HCT116 (cell line): Measurements from ENCODE around the gene RPL35. TPM values are rescaled to one million over a fixed set of nuclear protein-coding genes. Genes with fewer than 3 reads are reported as not detected.

Source experiments
- ATAC-seq: fragments of 200-7000 bp; cut with Tn5 transposase; 2 replicates; pipeline ENCODE4 v1.9.1; 2020; ENCODE audit warnings: mild to moderate bottlenecking, moderate library complexity
- BruUV-seq: library from RNA; stranded (reverse); fragments of 400-500 nt; replicated peaks from 2 replicates; lab custom pipeline; 2021; lab: Mats Ljungman, UMichigan
- CTCF ChIA-PET: fragments of 300-600 bp; sonication (Branson Sonifier 250); formaldehyde crosslinking; loops from one replicate; lab custom pipeline; 2021; ENCODE audit warnings: antibody characterized with exemption; lab: Charles Lee
- POLR2A ChIA-PET: fragments of 300-600, 350-600 bp; sonication (Branson Sonifier 250); formaldehyde crosslinking; loops from one replicate; lab custom pipeline; 2021; ENCODE audit warnings: antibody characterized with exemption; lab: Charles Lee
- RAD21 ChIA-PET, 2 experiments: fragments of 300-600 bp; sonication (Branson Sonifier 250); formaldehyde crosslinking; loops; one replicate each; lab custom pipeline; 2023; ENCODE audit warnings: low total read pairs in 2 of 2; ENCODE audit not compliant: uncharacterized antibody in 2 of 2, unreplicated experiment in 2 of 2, low non-redundant PET in 1 of 2; lab: Charles Lee
- DNase-seq: peaks from one replicate; pipeline ENCODE4 v3.0.0-alpha.2; 2010; ENCODE audit warnings: low read depth, low spot score
- H2AFZ ChIP-seq: fragments of 200-600 bp; shearing (Covaris generic), sonication (generic); 2 replicates; pipeline ENCODE4 v1.6.1; 2017; ENCODE audit warnings: low read depth, mixed run types, mixed read lengths, antibody characterized with exemption, low read length; ENCODE audit not compliant: poor library complexity, severe bottlenecking
- H3K27ac ChIP-seq: 2 replicates; pipeline ENCODE4 v1.5.1; 2012; ENCODE audit warnings: low read depth, low read length
- H3K27me3 ChIP-seq: fragments of 200-600 bp; sonication (generic); 2 replicates; pipeline ENCODE4 v1.6.1; 2016; ENCODE audit warnings: mixed run types, low read length, mixed read lengths; ENCODE audit not compliant: insufficient read depth
- H3K36me3 ChIP-seq, 2 experiments: fragments of 200-500 bp in 1 of 2; fragments of 200-600 bp in 1 of 2; sonication (Bioruptor generic) in 1 of 2; sonication (generic) in 1 of 2; 2 replicates each; pipeline versions ENCODE4 v1.5.1 to v1.6.1; 2014 to 2016; ENCODE audit warnings: low read length in 2 of 2, inconsistent platforms in 1 of 2, mixed read lengths in 1 of 2, mixed run types in 1 of 2; ENCODE audit not compliant: insufficient read depth in 2 of 2, control insufficient read depth in 1 of 2
- H3K4me1 ChIP-seq, 2 experiments: fragments of 200-600 bp in 1 of 2; sonication (generic) in 1 of 2; 2 replicates each; pipeline versions ENCODE4 v1.5.1 to v1.6.1; 2012 to 2017; ENCODE audit warnings: low read length in 2 of 2, inconsistent platforms in 1 of 2, mild to moderate bottlenecking in 1 of 2, mixed read lengths in 1 of 2, mixed run types in 1 of 2, moderate library complexity in 1 of 2; ENCODE audit not compliant: insufficient read depth in 2 of 2, control insufficient read depth in 1 of 2
- H3K4me2 ChIP-seq: fragments of 200-600 bp; sonication (generic); 2 replicates; pipeline ENCODE4 v1.6.1; 2017; ENCODE audit warnings: mixed run types, low read length, mixed read lengths
- H3K4me3 ChIP-seq, 2 experiments: fragments of 200-600 bp in 1 of 2; sonication (generic) in 1 of 2; replicated peaks in 1 of 2; 2 replicates each; pipeline ENCODE4 v1.5.1; 2011 to 2016; ENCODE audit warnings: low read length in 2 of 2, control low read depth in 1 of 2, low read depth in 1 of 2, mild to moderate bottlenecking in 1 of 2, mixed read lengths in 1 of 2, mixed run types in 1 of 2
- H3K79me2 ChIP-seq: fragments of 200-600 bp; sonication (generic); 2 replicates; pipeline ENCODE4 v1.6.1; 2017; ENCODE audit warnings: mild to moderate bottlenecking, mixed run types, low read length, moderate library complexity, mixed read lengths; ENCODE audit not compliant: insufficient read depth
- H3K9ac ChIP-seq: fragments of 200-600 bp; sonication (generic); 2 replicates; pipeline ENCODE4 v1.6.1; 2016; ENCODE audit warnings: low read length, mixed read lengths
- H3K9me2 ChIP-seq: fragments of 200-600 bp; sonication (generic), shearing (Covaris generic); 2 replicates; pipeline ENCODE4 v1.6.1; 2017; ENCODE audit warnings: mixed run types, mild to moderate bottlenecking, moderate library complexity; ENCODE audit not compliant: insufficient read depth
- H3K9me3 ChIP-seq, 2 experiments: fragments of 200-500 bp in 1 of 2; fragments of 200-600 bp in 1 of 2; sonication (Bioruptor generic) in 1 of 2; sonication (generic) in 1 of 2; 2 replicates each; pipeline ENCODE4 v1.6.1; 2014 to 2017; ENCODE audit warnings: low read length in 2 of 2, mixed read lengths in 2 of 2, inconsistent platforms in 1 of 2, low read depth in 1 of 2, mild to moderate bottlenecking in 1 of 2, mixed run types in 1 of 2, moderate library complexity in 1 of 2; ENCODE audit not compliant: control insufficient read depth in 1 of 2, insufficient read depth in 1 of 2
- H4K20me1 ChIP-seq: fragments of 200-600 bp; sonication (generic), shearing (Covaris generic); 2 replicates; pipeline ENCODE4 v1.6.1; 2017; ENCODE audit warnings: mixed run types, mild to moderate bottlenecking, moderate library complexity; ENCODE audit not compliant: insufficient read depth
- POLR2AphosphoS5 ChIP-seq: IDR thresholded peaks from 2 replicates; pipeline ENCODE4 v1.6.1; 2011; ENCODE audit warnings: mild to moderate bottlenecking, low read depth, low read length, moderate library complexity
- RAD21 ChIP-seq: IDR thresholded peaks from 2 replicates; pipeline ENCODE4 v1.6.1; 2012; ENCODE audit warnings: low read depth, mild to moderate bottlenecking
- SIN3A ChIP-seq: IDR thresholded peaks from 2 replicates; pipeline ENCODE4 v1.6.1; 2012; ENCODE audit warnings: low read depth
- SP1 ChIP-seq: IDR thresholded peaks from 2 replicates; pipeline ENCODE4 v1.6.1; 2012; ENCODE audit warnings: low read depth
- TCF7L2 ChIP-seq: IDR thresholded peaks from 2 replicates; pipeline ENCODE4 v1.7.0; 2011; ENCODE audit warnings: borderline replicate concordance, inconsistent platforms; ENCODE audit not compliant: insufficient read depth, insufficient read length; ENCODE audit errors: extremely low read depth
- YY1 ChIP-seq: IDR thresholded peaks from 2 replicates; pipeline ENCODE4 v1.6.1; 2011; ENCODE audit warnings: low read length, low read depth, moderate library complexity, mild to moderate bottlenecking; ENCODE audit not compliant: insufficient replicate concordance; ENCODE audit errors: extremely low read depth
- intact Hi-C: fragments of 100-400 bp; cut with micrococcal nuclease; formaldehyde crosslinking; loops from 2 replicates; pipeline ENCODE4 v1.10.0; 2022
- total RNA-seq: library from RNA; stranded (reverse); gene quantifications from one replicate; pipeline ENCODE4 v1.2.1, GENCODE V29; 2021; ENCODE audit not compliant: unreplicated experiment
- TF ChIP-seq, protein P1 (sequence below), 3 experiments: fragments of 200-600 bp in 1 of 3; sonication (generic) in 1 of 3; IDR thresholded peaks in 2 of 3; conservative IDR thresholded peaks in 1 of 3; 2 replicates each; pipeline ENCODE4 v1.5.1; 2012 to 2017; ENCODE audit warnings: low read depth in 2 of 3, low read length in 2 of 3, antibody characterized with exemption in 1 of 3, borderline replicate concordance in 1 of 3, control low read depth in 1 of 3, mild to moderate bottlenecking in 1 of 3, mixed read lengths in 1 of 3, mixed run types in 1 of 3, moderate library complexity in 1 of 3; ENCODE audit not compliant: insufficient read depth in 1 of 3
- TF ChIP-seq, protein P2 (sequence below): IDR thresholded peaks from 2 replicates; pipeline ENCODE4 v1.6.1; 2012

The RPL35 gene
- total RNA-seq, 1 experiment from 2014 or later, result 1,754 TPM

DNA sequence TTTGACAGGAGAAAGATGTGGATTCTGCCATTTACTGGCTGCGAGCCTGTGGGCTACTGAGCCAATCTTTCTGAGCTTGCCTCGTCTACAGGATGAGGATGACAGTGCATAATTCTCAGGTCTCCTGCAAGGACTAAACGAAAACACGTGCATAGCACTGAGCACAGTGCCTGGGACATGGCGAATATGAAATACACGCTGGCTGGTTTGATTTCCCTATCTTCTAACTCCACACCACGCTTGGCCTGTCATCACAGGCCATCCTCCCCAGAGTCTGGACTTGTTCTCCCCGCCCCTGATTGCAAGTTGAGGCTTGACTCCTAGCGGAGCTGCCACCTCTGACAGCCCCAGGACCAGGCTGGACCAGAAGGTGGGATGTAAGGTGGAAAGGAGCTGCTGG is 38.1 kb upstream of the RPL35 start:
- DNase-seq, result no peak
- Histone ChIP-seq H3K4me1 (no peaks in the 10 kb centered on the region), H3K27ac (no peak overlapping the region), H4K20me1 (no peaks in the 10 kb centered on the region), H3K9me2 (no peaks in the 10 kb centered on the region), H3K4me2 (no peak overlapping the region), H3K9me3 (no peaks in the 10 kb centered on the region), H3K36me3 (peaks cover 0 to 2% of the 10 kb centered on the region in 2 experiments; a peak in 1 of 4 replicates), H3K4me3 (no peak overlapping the region), H3K9ac (no peak overlapping the region), H3K27me3 (no peaks in the 10 kb centered on the region), H2AFZ (no peak overlapping the region), H3K79me2 (no peaks in the 10 kb centered on the region)
- no TSS peak for BruUV-seq
- intact Hi-C loops, result no loop called here
- POLR2A ChIA-PET, result no interaction called here
- CTCF ChIA-PET, result no interaction called here
- RAD21 ChIA-PET, result no interaction called here
- TF ChIP-seq SP1, result no peak
- TF ChIP-seq TCF7L2, result no peak
- TF ChIP-seq YY1, result no peak
- TF ChIP-seq POLR2AphosphoS5, result no peak
- ATAC-seq, result no peak

DNA sequence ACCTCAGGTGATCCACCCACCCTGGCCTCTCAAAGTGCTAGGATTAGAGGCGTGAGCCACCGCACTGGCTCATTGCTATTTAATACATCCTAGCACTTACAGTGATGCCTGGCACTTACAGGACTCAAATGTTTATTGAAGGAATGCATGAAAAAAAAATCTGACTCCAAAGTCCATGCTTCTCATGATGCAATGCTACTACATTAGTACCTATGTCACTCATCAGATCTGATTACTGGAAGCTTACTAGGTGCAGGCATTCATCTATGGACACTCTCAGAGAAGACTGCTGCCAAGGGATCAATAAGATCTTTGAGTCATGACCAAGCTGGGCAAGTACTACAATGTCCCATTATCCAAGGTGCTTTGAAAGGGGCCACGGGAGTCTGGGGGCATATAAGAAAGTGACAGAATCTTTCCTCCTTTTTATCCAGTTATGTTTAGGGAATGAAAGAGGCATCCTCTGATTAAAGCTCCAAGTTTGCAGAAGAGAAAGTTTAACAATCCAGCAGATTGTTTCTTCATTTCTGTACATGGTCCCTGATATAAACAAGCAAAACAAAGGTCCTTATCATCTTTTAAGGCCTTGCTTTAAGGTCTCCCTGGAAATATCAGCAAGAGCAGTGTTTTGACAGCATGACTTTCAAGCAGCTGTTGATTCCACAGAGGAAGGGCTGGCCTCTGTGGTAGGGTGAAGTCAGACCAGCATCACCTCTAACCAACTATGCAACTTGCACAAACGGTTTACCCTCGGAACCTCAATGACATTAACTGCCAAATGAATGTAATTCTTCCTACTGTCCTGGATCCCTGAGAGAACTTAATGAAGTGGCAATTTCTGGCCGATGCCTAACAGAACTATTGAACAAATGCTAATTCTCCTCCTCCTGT is 36.1 kb upstream of the RPL35 start:
- no peak for ATAC-seq
- POLR2A ChIA-PET, result no interaction called here

More for the DNA sequence above, 36.1 kb upstream of the RPL35 start:
- Histone ChIP-seq H3K9me2 (no peaks in the 10 kb centered on the region), H3K27me3 (no peaks in the 10 kb centered on the region), H3K4me2 (no peak overlapping the region), H3K36me3 (peaks cover 0 to 2% of the 10 kb centered on the region in 2 experiments; a peak in 2 of 4 replicates), H2AFZ (no peak overlapping the region), H3K9ac (no peak overlapping the region), H3K4me1 (no peaks in the 10 kb centered on the region), H3K9me3 (no peaks in the 10 kb centered on the region), H3K4me3 (no peak overlapping the region), H4K20me1 (no peaks in the 10 kb centered on the region), H3K79me2 (no peaks in the 10 kb centered on the region), H3K27ac (no peak overlapping the region)
- no peak for TF ChIP-seq POLR2AphosphoS5
- TF ChIP-seq, protein P1, sequence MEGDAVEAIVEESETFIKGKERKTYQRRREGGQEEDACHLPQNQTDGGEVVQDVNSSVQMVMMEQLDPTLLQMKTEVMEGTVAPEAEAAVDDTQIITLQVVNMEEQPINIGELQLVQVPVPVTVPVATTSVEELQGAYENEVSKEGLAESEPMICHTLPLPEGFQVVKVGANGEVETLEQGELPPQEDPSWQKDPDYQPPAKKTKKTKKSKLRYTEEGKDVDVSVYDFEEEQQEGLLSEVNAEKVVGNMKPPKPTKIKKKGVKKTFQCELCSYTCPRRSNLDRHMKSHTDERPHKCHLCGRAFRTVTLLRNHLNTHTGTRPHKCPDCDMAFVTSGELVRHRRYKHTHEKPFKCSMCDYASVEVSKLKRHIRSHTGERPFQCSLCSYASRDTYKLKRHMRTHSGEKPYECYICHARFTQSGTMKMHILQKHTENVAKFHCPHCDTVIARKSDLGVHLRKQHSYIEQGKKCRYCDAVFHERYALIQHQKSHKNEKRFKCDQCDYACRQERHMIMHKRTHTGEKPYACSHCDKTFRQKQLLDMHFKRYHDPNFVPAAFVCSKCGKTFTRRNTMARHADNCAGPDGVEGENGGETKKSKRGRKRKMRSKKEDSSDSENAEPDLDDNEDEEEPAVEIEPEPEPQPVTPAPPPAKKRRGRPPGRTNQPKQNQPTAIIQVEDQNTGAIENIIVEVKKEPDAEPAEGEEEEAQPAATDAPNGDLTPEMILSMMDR (IDR thresholded peaks at IDR 0.05 in 2 of 3, conservative IDR thresholded peaks at IDR 0.05 in 1 of 3; ENCODE audit: borderline replicate concordance in 1 of 3, insufficient read depth in 1 of 3, low read depth in 2 of 3, low read length in 2 of 3), result no peak
- TF ChIP-seq SIN3A, result no peak
- TF ChIP-seq RAD21, result no peak
- TF ChIP-seq, protein P2, sequence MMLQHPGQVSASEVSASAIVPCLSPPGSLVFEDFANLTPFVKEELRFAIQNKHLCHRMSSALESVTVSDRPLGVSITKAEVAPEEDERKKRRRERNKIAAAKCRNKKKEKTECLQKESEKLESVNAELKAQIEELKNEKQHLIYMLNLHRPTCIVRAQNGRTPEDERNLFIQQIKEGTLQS, result no peak
- BruUV-seq, result no TSS peak
- RAD21 ChIA-PET, result no interaction called here
- CTCF ChIA-PET, result no interaction called here
- intact Hi-C loops, result no loop called here
- no peak for DNase-seq
